Activated T-cell treated with anti-CD3 and anti-CD28 coated beads for 4 hours (primary cell): ENCODE data around the gene HAUS7.

Experiments
- DNase-seq: peaks from one replicate; pipeline ENCODE4 v3.0.0-alpha.2; 2020

The HAUS7 gene

DNA sequence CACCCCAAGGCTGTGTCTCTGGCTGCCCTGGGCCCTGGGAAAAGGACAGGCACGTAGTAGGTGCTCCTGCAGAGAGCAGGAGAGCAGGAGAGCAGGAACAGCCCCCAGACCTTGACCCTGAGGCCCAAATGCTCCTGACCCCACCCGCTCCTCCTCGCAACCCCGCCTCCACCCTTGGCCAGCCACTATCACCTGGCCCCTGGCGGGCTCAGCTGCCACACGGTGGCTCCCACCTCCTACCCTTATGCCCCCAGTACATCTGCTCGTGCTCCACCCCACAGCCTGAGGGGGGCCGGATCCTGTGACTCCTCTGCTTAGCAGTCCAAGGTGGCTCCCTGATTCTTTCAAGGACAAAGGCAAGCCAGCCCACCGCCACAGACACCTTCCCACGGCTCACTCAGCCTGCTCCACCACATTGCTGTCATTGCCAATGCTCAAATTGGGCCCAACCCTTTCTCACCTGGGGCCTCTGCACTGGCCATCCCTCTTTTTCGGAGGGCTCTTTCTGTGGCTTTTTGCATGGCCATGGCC is 5.4 kb upstream of the HAUS7 start:
- DNase-seq = no peak

DNA sequence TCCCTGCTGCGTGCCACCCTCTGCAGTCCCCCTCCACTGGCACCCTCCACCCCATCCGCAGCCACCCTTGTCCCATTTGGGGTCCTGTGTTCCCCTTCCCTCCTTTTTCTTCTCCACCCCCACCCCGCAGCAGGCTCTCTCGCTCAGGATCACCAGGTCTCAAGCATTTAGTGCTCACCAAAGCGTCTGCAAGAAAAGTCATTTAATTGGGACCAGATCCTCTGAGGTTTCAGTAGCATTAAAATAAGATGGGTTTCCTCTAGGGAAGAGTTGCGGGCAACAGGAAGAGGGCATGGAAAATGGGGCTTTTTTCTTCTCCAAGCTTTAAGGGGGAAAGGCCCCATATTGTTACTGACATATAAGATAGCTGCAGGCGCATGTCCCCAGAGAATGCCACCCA is 4.9 kb upstream of the HAUS7 start:
- no peak for DNase-seq

DNA sequence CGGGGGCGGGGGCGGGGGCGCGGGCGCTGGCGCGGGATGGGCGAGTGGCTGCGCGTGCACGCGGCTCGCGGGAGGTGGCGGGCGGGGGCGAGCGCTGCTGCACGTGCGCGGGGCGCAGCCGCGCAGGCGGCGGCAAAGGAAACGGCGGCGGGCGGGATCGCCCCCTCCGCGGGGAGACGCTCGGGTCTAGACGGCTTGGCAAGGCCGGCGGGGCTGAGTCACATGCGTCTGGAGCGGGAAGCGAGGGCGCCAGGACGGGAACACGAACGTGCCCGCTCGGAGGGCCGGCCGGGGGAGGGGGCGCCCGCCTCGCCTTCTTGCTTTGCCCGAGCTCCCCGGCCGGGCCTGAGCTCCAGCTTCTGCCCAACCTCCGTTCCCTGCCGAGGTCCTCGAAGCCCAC is 4.3 kb upstream of the HAUS7 start:
- peak; percentile 37 for DNase-seq

DNA sequence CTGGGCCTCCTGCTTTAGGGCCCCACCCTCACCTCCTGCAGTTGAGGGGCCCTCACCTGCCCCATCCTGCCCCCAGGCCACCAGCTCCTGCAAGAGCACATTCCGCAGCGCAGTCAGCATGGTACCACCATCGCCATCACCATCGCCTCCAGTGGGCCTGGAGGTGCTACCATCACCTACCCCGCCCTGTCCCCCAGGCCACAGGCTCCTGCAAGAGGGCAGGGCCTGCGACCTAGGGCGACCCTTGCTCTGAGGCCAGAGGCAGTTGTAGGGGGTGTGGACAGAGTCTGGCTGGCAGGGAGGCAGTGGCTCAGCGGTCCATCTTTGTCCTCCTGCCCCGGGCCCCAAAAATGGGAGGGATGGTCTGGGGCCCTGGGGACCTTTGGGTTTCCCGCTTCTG is 3.9 kb upstream of the HAUS7 start:
- no peak for DNase-seq

DNA sequence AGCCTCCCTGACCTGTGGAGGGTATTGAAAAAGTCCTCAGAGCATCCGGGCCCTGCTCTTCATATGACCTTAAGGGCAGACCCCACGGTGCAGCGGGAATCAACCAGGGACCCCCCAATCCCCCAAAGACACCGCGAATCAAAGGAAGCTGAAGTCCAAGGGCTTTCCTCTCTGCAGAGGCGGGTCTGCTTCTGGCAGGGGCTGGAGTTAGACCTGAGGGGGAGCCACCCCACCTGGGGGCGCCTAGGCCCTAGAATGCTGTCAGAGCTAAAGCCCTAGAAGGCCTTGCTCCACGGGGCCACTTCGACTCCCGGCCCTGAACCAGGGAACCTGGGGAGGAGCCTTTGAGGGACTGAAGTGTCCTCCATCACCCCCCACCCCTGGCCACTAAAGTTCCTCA is 2.8 kb upstream of the HAUS7 start:
- no peak for DNase-seq

DNA sequence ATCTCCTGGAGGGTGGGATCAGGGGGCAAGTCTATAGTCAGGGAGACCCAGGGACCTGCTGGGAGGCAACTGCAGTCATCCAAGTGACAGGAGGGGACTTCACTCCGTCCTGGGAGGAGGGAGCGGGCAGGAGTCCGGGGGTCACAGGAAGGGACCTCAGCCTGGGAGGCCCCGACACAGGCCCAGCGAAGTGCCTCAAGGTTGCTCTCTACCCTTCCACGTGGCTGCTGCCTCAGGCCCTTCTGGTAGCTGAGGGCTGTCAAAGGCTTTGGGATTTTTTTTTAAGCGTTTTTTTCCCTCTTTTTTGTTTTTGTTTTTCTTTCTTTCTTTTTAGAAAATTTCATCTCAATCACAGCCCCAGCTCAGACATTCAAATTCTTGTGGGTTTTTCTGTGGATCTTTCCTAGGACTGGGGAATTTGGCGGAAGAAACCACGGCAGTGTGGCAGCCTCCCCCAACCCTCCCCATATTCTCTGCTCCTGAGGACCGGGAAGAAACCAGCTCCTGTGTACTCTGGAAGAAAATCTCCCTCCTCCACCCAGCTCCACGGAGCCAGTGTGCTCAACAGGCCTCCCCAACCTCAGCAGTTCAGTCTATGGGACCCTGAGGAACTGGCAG is 1.4 kb upstream of the HAUS7 start:
- DNase-seq = no peak

DNA sequence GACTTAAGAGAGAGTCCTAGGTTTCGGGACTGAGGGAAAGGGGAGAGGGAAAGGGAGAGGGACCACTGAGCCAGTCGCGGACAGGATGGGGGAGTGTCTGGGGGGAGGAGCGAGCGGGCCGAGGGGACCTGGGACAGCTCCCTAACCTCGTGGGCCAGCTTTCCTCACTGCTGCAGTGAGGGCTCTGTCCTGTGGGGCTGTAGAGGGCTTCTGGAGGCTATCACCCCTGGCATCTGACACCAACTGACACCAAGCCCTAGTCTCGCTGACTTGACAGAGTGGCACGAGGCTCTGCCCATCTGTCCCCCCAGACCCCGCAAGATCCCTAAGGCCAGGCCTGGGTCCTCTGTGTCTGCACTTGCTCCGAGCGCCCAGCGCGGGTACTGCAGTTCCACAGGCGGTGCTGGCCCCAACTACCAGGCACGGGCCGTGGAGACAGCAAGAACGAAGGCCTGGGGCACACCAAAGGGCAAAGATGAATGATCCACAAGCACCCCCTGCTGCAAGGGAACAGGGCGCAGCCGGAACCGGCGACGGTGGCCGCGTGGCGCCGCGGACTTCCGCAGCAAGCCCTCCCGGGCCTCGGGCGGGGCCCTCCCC is 465 bp downstream of the HAUS7 start:
- no peak for DNase-seq

DNA sequence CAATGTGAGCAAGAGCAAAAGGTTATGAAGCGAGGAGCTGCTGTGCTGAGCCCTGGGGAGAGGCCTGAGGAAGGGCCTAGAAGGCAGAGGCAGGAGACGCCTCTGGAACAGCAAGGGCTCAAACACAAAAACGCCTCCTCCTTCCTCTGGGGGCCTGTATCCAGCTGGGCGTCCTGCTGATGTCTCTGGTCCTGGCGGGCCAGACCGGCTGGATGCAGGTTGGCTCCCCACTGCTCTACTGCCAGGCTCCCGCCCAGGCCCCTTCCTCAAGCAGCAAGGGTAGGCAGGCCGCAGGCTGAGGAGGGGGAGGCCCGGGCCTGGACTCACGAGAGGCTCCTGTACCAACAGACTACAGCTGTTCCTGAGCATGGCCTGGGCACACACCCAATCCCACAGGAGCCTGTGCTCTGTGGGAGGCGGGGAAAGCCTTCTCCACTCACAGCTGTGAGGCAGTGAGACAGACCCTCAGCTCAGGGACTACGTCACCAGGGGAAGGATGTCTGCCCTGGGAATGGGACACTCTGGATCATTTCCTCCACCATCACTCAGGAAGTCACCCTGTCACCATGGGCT is 2.3 kb downstream of the HAUS7 start:
- no peak for DNase-seq

DNA sequence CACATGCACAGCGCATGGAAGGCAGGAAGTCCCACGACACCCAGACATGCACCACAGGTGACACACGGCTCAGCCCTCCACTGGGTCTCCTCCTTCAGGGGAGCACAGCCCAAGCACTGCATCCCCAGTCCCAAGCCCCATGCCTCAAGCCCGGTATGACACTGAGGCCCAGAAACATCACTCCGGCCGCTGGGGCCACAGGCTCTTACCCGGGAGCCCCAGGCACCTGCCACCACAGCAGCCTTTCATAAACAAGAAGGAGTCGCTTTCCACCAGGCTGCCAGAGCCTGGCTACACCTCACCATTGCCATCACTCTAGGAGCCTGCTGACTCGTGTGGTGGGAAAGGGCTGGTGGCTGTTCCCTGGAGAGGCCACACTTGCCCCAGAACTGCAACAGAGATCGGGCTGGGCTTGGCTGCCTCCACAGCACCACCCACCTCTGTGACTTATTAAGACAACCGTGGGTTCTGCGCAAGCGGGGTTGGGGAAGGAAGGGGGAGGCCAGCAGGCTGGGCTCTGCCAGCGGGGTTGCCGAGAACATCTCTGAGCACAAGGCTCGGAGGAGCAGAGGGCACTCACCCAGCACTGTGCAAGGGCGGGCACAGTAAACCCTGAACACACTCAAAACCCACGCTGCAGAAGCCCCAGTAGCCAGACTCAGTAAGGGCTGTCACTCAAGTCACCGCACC is 4.5 kb downstream of the HAUS7 start:
- no peak for DNase-seq

DNA sequence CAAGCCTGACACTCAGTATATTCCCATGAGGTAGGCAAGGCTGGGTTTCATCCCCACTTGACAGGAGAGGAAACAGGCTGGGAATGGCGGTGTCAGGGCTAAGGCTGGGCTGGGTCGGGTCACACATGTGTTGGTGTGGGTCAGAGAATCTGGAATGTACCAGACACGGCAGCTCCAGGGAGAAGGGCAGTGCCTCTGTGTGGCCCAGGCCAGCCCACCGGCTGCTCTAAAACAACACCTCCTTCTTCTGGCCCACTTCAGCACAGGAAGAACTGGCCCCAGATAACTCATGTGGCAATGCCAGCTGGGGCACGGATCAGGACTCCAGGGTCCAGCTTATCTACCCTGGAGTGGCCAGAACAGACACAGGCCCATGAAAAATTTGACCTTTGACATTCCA is 6.3 kb downstream of the HAUS7 start:
- DNase-seq = no peak

DNA sequence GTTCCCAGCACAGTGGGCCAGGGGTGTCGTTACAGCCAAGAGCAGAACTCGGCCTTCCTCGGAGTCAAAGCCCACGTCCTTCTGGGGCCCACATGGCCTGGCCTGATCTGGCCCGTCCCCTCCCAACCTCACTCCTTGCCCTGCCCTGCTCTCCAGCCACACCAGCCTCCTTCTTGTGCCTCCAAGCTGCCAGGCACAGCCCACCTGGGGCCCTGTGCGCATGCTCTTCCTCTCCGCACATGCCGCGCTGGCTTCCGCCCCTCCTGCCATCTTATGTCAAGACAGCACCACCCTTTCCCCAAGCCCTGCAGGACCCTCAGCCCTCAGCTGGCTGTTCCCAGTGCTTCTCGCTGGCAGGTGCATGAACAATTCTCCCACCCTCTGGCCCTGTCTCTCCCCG is 6.8 kb downstream of the HAUS7 start:
- DNase-seq = no peak

DNA sequence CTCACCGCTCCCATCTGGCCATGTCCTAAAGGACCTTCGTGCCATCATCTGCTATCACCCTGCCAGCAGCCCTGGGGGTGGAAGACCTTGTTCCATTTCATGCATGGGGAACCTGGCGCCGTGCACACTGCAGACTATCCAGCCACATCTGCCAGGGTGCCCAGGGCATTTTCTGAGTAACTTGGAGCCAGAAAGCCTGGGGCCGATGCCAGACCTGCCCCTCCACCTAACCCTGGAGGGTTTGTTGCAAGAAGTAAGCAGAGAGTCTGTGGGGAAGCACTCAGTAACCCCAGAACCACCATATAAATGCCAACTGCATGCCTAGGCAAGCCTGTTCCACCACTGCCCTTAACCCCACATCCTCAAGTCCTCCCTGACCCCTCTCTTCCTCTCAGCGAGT is 7.3 kb downstream of the HAUS7 start:
- no peak for DNase-seq

DNA sequence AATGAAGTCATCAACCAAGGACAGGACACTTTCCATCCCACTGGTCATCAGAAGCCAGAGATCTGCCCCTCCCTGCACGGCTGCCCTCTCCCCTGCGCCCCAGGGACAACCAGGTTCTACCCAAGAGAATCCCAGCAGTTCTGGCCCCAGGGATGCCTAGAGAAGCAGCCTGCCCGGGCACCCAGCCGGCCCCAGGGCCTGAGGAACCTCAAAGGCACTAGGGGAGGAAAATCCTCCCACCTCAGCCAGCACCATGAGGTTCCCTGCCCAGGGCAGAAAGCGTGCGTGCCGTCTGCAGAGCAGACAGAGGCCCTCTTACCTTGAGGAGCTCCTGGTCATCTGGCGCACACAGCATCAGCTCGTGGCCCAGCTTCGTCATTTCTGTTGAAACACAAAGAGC is 8.1 kb downstream of the HAUS7 start:
- DNase-seq = no peak

DNA sequence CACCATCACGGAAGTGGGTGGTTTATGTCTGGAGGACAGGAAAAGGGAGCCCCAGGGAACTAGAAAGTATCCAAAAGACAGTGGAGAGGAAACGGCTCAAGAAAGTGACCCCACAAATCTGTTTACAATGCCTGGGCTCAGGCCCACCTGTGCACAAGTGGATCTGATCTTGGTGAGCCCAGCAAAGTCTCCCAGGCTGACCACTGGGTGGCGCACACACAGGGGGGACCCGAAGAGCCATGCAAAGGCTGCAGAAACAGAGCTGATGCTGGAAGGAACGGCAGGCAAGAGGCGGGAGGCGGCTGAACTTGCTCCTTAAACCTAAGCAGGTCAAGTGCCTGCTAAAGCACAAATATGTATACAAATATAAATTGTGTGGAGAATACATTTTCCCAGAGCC is 9.6 kb downstream of the HAUS7 start:
- no peak for DNase-seq

DNA sequence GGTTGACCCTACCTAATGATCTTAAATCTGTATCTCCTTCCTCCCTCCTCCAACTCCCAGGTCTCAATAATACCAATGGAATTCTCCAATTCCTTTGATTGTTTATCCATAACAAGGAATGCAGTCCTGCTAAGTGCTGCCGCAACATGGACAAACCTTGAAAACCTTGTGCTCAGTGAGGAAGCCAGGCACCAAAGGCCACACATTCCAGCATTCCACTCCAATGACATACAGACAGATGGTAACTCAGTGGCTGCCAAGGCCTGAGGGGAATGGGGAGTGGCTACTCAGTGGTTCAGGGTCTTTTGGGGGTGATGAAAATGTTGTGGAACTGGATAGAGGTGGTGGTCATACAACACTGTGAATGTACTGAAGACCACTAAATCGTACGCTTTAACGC is 10.4 kb downstream of the HAUS7 start:
- DNase-seq = no peak

DNA sequence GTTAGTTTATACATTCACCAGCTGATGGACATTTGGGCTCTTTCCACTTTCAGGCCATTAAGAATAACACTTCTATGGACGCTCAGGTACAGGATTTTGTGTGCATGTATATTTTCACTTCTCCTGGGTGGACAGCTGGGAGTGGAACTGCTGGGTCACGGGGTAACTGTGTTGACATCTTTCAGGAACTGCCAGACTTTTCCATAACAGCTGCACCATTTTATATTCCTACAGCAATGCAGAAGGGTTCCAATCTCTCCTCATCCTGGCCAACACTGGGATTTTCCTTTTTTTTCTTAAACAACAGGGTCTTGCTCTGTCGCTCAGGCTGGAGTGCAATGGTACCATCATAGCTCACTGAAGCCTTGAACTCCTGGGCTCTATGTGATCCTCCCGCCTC is 11.9 kb downstream of the HAUS7 start:
- no peak for DNase-seq

DNA sequence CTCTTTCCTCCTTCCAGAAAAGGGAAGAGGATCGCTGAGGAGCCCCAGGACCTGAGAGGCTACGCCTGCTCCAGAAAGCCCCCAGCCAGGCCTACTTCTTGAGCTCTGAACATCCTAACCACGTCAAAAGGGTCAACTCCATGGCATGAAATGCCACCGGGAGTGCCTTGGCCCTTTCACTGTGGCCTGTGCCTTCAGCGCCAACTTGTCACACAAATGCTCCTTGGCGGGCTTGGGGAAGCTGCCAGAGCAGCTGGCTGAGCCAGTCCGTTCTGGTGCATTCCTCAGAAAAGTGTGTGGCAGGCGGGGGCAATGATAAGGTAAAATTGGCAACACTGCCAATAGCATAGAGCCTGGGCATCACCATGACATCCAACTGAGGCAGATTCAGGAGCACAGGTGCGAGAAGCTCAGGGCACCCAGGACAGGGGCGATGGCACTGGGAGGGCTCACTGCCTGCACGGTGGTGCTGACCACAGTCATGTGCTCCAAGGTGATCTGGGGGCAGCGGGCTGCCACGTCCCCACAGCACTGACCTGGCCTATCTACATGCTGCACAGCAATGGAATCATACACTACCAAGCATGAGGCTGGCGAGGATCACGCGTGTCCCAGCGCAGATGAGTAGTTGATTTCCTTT is 12.4 kb downstream of the HAUS7 start:
- DNase-seq = no peak

DNA sequence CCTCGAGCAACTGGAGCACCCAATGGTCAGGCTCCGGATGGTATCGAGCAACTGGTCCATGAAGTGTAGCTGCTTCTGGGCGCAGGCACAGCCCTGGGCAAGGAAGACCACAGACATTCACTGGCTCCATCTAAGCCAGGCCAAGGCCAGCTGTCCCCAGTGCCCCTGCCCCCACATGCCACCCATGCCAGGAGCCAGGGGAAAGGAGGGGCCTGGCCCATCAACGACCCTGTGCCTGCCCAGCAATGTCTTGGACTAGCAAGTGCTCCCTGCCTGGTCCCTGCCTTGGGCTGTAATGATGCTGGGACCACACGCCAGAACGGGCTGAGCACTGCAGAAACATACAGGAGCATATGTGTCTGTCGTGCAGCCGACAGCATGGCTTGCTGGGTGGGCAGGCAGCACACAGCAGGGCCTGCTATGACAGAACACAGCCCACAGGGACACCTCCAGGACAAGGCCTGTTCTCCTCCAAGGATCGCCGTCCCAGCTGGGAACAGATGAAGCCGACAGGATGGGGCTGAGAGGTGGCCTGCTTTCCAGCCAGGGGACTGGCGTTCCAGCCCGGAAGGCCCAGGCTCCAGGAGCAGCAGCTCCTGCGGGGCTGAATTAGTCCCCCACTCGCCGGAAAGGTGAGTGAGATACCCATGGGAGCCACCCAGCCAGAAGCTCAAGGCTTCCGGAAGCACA is 13.1 kb downstream of the HAUS7 start:
- DNase-seq = no peak

DNA sequence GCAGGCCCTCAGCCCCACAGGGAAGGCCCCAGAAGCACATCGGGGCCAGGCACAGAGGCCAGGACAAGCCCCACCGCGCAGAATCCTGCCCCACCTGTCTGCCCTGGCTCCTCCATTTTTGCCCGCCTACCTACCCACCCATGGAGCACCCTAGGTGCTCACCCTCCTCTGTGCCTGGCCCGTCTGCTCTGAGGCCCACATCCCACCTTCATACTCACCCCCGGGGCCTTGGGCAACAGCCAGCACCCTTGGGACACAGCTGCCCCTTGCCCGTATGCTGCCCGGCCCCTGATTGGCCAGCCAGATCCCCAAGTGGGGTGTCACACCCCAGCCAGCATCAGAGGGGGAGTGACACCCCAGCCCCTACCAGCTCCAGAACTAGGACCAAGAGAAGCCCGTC is 13.7 kb downstream of the HAUS7 start:
- DNase-seq = no peak

DNA sequence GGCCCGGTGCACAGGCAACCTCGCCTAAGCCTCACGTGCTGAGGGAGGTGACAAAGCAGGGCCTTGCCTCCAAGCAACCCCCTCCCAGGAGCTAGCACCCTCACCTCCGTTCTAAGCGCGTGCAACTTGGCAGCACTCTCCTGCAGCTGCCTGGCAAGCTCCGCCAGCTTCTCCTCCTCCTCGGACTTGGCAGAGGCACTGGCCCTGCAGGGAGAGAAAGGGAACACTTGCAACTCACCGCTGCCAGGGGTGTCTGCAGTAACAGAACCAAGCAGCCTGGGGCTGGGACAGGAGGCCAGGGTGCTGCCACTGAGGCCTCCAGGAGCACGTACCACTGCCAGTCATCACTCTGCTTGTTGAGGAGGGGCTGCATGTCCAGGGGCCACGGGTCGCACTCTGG is 14.2 kb downstream of the HAUS7 start:
- DNase-seq = no peak

DNA sequence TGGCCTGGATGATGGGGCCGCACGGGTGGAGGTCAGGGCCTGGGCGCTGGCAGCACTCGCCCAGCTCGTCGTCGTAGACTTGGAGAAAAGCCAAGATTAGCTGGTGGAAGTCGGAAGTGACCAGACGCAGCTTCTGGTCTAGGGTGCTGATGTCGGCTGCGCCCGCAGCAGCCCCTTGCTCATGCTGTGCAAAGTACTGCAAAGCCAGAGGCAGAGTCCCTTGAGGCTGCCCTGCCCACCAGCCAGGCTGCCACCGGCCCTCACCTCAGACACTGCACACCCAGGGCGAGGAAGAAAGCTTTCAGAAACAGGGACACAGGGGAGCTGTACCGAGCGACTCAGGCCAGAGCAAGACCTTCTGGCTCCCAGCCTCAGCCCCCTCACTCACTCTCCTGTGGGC is 14.8 kb downstream of the HAUS7 start:
- no peak for DNase-seq

DNA sequence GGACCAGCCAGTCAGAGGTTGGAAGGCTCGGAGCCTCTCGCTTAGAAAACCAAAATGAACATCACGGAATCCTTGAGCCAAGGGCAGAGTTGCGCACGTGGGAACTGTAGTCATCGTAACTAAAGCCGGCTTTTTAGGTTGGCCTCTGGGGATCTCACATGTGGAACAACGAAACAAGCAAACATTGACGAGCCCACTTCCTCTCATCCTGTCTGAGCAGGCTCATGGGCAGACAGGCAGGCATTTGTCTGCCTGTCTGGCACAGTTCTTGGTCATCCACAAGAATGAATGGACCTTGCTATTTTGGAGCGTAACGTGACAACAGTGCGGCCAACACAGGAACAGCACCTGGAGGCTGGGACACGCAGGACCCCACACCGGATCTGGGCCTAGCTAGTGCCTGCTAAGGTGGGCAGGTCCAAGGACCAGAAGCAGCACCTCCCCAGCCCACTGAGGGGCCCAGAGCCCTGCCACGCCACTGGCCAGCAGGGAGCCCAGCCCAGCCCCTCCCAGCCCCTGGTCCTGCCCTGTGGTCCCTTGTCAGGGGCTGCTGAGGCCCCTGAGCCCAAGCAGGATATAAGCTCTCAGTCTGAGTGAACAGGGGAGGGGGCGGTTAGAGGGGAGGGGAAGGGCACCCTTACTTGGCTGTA is 15.3 kb downstream of the HAUS7 start:
- DNase-seq = no peak

DNA sequence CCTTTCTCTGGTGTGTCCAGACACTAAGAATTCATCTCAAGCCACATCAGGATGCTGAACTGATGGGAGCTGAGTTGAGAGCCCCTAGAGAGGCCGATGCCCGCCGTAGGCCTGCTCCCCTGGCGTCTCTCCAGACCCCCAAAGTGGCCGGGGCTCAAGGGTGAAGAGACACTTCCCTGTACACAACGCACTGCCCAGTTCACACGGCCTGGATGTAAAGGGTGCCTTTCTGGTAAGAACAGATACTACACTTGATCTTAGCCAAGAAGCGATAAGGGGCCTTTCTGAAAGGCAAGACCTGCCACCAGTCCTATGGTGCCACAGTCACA is 19.5 kb downstream of the HAUS7 start:
- no peak for DNase-seq
